OCI-LY7 (cell line): ENCODE results near the gene ZNF185.

ENCODE experiments used
- CTCF ChIP-seq: fragments of 200-600 bp; sonication (generic); conservative IDR thresholded peaks from 2 replicates; pipeline ENCODE4 v1.5.1; 2014; ENCODE audit warnings: mild to moderate bottlenecking, antibody characterized with exemption, low read length, moderate library complexity, mixed read lengths
- EZH2phosphoT487 ChIP-seq: fragments of 200-600 bp; sonication (generic); IDR thresholded peaks from 2 replicates; pipeline ENCODE4 v1.6.1; 2018; ENCODE audit warnings: low read depth, borderline replicate concordance, mild to moderate bottlenecking, mixed run types, antibody characterized with exemption, low read length, moderate library complexity, mixed read lengths

GRCh38 chrX:152886716-152887115 is 11.2 kb upstream of the ZNF185 start:
- TF ChIP-seq CTCF (no peak), EZH2phosphoT487 (no peak)
